ENCODE results near the gene ZNF140. TPM values are rescaled to one million over a fixed set of nuclear protein-coding genes. Genes with fewer than 3 reads are reported as not detected.
A peak's percentile ranks its signal among the peaks of the same experiment; 100 is the strongest.

ZNF140 gene
- total and polyA plus RNA-seq, 2 donors from 2014 or later: 14.1 to 20.4 TPM

DNA sequence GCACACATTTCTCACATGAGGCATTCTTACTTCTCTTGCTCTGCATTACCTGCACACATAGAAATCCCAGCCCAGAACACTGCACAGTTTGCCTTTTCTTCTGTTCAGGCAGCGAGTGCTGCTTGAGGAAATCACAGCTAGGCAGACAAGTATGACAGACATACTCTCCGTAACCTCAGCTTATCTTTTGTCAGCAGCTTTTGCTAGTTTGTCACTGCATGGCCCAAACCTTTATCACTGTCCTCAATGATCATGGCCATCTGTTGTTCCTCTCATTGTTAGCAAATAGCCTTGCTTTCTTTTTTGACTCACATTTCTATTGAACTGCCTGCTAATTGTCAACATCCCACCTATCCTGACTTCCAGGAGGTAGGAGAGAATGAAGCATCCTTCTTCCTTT, 55.0 kb downstream of the ZNF140 start:
- no peak for DNase-seq
- peaks cover 18 to 66% (median 49%) of the 10 kb centered on the region in 3 donors for H3K9me3 ChIP-seq (ENCODE audit: control insufficient read depth in 2 of 3, insufficient read depth in 1 of 3, low read length in 3 of 3)
- no peaks in the 10 kb centered on the region for H3K27me3 ChIP-seq (ENCODE audit: control insufficient read depth, insufficient read depth, low read length)
- no peak overlapping the region for H3K4me3 ChIP-seq (ENCODE audit: low read length in 3 of 3)
- no peak overlapping the region for H3K27ac ChIP-seq (ENCODE audit: low read depth in 2 of 2, low read length in 2 of 2)
- TF ChIP-seq, protein P1, sequence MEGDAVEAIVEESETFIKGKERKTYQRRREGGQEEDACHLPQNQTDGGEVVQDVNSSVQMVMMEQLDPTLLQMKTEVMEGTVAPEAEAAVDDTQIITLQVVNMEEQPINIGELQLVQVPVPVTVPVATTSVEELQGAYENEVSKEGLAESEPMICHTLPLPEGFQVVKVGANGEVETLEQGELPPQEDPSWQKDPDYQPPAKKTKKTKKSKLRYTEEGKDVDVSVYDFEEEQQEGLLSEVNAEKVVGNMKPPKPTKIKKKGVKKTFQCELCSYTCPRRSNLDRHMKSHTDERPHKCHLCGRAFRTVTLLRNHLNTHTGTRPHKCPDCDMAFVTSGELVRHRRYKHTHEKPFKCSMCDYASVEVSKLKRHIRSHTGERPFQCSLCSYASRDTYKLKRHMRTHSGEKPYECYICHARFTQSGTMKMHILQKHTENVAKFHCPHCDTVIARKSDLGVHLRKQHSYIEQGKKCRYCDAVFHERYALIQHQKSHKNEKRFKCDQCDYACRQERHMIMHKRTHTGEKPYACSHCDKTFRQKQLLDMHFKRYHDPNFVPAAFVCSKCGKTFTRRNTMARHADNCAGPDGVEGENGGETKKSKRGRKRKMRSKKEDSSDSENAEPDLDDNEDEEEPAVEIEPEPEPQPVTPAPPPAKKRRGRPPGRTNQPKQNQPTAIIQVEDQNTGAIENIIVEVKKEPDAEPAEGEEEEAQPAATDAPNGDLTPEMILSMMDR (IDR thresholded peaks at IDR 0.05; ENCODE audit: borderline replicate concordance, extremely low read depth, insufficient read depth): no peak
- no peaks in the 10 kb centered on the region for H3K4me1 ChIP-seq (ENCODE audit: control insufficient read depth in 2 of 3, insufficient read depth in 2 of 3, low read depth in 1 of 3, low read length in 3 of 3)
- FAIRE-seq: no peak
- no peak overlapping the region for H3K9ac ChIP-seq (ENCODE audit: low read length in 3 of 3)
- intact Hi-C loops (cut with DNase I): no loop called here
- peaks cover 23 to 56% (median 40%) of the 10 kb centered on the region in 3 donors for H3K36me3 ChIP-seq (ENCODE audit: control insufficient read depth in 2 of 3, insufficient read depth in 3 of 3, low read length in 3 of 3)

DNA sequence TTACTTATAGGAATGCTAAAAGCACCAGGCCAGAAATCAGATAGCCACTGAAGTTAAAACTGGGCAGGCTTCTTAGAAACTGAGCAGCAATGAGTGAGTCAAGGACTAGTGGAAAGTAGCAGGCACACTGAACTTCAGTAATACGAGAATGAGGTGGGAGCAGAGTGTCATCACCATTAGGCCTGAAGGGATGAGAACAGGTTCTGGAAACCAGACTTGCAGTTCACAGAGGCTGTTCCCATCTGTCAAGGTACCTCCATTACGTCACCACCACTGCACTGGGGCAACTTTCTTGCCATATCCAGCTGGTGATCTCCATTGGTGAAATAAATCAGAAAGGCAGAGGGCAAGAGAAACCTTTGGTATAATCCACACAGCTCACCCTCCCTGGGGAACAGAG, 65.3 kb downstream of the ZNF140 start:
- intact Hi-C loops (cut with DNase I): no loop called here
- H3K9me3 ChIP-seq (ENCODE audit: control insufficient read depth in 2 of 3, insufficient read depth in 1 of 3, low read length in 3 of 3): peaks cover 9 to 78% (median 39%) of the 10 kb centered on the region in 3 donors
- no peaks in the 10 kb centered on the region for H3K27me3 ChIP-seq (ENCODE audit: control insufficient read depth, insufficient read depth, low read length)
- DNase-seq (no peak), FAIRE-seq (no peak)
- TF ChIP-seq, protein P1 (IDR thresholded peaks at IDR 0.05; ENCODE audit: borderline replicate concordance, extremely low read depth, insufficient read depth): no peak
- no peak overlapping the region for H3K27ac ChIP-seq (ENCODE audit: low read depth in 2 of 2, low read length in 2 of 2)
- H3K9ac ChIP-seq (ENCODE audit: low read length in 3 of 3): no peak overlapping the region
- H3K4me1 ChIP-seq (ENCODE audit: control insufficient read depth in 2 of 3, insufficient read depth in 2 of 3, low read depth in 1 of 3, low read length in 3 of 3): no peaks in the 10 kb centered on the region
- H3K4me3 ChIP-seq (ENCODE audit: low read length in 3 of 3): peak overlapping the region in 1 of 3 donors; percentile 3
- peaks cover 21 to 63% (median 31%) of the 10 kb centered on the region in 3 donors for H3K36me3 ChIP-seq (ENCODE audit: control insufficient read depth in 2 of 3, insufficient read depth in 3 of 3, low read length in 3 of 3)

DNA sequence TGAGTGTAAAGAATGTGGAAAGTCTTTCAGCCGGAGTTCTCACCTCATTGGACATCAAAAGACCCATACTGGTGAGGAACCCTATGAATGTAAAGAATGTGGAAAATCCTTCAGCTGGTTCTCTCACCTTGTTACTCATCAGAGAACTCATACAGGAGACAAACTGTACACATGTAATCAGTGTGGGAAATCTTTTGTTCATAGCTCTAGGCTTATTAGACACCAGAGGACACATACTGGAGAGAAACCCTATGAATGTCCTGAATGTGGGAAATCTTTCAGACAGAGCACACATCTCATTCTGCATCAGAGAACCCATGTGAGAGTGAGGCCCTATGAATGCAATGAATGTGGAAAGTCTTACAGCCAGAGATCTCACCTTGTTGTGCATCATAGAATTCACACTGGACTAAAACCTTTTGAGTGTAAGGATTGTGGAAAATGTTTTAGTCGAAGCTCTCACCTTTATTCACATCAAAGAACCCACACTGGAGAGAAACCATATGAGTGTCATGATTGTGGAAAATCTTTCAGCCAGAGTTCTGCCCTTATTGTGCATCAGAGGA, 75.5 kb downstream of the ZNF140 start:
- H3K9ac ChIP-seq (ENCODE audit: low read length in 3 of 3): no peak overlapping the region
- FAIRE-seq (no peak), DNase-seq (no peak)
- no peaks in the 10 kb centered on the region for H3K27me3 ChIP-seq (ENCODE audit: control insufficient read depth, insufficient read depth, low read length)
- H3K4me3 ChIP-seq (ENCODE audit: low read length in 3 of 3): peak overlapping the region in 2 of 3 donors; percentile 11 to 26
- H3K4me1 ChIP-seq (ENCODE audit: control insufficient read depth in 2 of 3, insufficient read depth in 2 of 3, low read depth in 1 of 3, low read length in 3 of 3): no peaks in the 10 kb centered on the region
- peaks cover 26 to 93% (median 63%) of the 10 kb centered on the region in 3 donors for H3K9me3 ChIP-seq (ENCODE audit: control insufficient read depth in 2 of 3, insufficient read depth in 1 of 3, low read length in 3 of 3)
- peaks cover 44 to 62% (median 47%) of the 10 kb centered on the region in 3 donors for H3K36me3 ChIP-seq (ENCODE audit: control insufficient read depth in 2 of 3, insufficient read depth in 3 of 3, low read length in 3 of 3)
- intact Hi-C loops (cut with DNase I): no loop called here
- no peak overlapping the region for H3K27ac ChIP-seq (ENCODE audit: low read depth in 2 of 2, low read length in 2 of 2)
- TF ChIP-seq, protein P1 (IDR thresholded peaks at IDR 0.05; ENCODE audit: borderline replicate concordance, extremely low read depth, insufficient read depth): no peak

Other genes starting within 250 kb of the ZNF140 start
- 37.3 TPM for gene CHFR, start 193.3 kb upstream of the ZNF140 start, total RNA-seq
- gene CHFR, start 193.3 kb upstream of the ZNF140 start, polyA plus RNA-seq (ENCODE audit: insufficient read depth, low read depth, low replicate concordance): 8.3 TPM
- 15.2 TPM for gene ZNF605, start 124.6 kb upstream of the ZNF140 start, total RNA-seq
- gene ZNF605, start 124.6 kb upstream of the ZNF140 start, polyA plus RNA-seq (ENCODE audit: insufficient read depth, low read depth, low replicate concordance): 5.0 TPM
- 16.4 TPM for gene ZNF26, start 94.6 kb upstream of the ZNF140 start, total RNA-seq
- 2.9 TPM for gene ZNF26, start 94.6 kb upstream of the ZNF140 start, polyA plus RNA-seq (ENCODE audit: insufficient read depth, low read depth, low replicate concordance)
- 32.7 TPM for gene ZNF84, start 43.4 kb upstream of the ZNF140 start, total RNA-seq
- gene ZNF84, start 43.4 kb upstream of the ZNF140 start, polyA plus RNA-seq (ENCODE audit: insufficient read depth, low read depth, low replicate concordance): 15.5 TPM
- gene ZNF891, start 49.4 kb downstream of the ZNF140 start, total RNA-seq: 3.1 TPM
- gene ZNF891, start 49.4 kb downstream of the ZNF140 start, polyA plus RNA-seq (ENCODE audit: insufficient read depth, low read depth, low replicate concordance): 0.39 TPM
- gene ZNF10, start 49.7 kb downstream of the ZNF140 start, total RNA-seq: 15.1 TPM
- gene ZNF10, start 49.7 kb downstream of the ZNF140 start, polyA plus RNA-seq (ENCODE audit: insufficient read depth, low read depth, low replicate concordance): 4.6 TPM
- gene ZNF268, start 100.6 kb downstream of the ZNF140 start, total RNA-seq: 33.4 TPM
- 6.7 TPM for gene ZNF268, start 100.6 kb downstream of the ZNF140 start, polyA plus RNA-seq (ENCODE audit: insufficient read depth, low read depth, low replicate concordance)
- gene ANHX, start 155.0 kb downstream of the ZNF140 start, total RNA-seq: not detected
- gene ANHX, start 155.0 kb downstream of the ZNF140 start, polyA plus RNA-seq (ENCODE audit: insufficient read depth, low read depth, low replicate concordance): not detected